Upper lobe of left lung (tissue), 4 donors: ENCODE results near the gene GAN.

Source experiments
- EP300 ChIP-seq, 4 donors: sonication (generic); formaldehyde crosslinking; IDR thresholded peaks; one replicate each; pipeline ENCODE4 v1.5.1; 2017; ENCODE audit warnings: antibody characterized with exemption in 4 of 4, control low read depth in 2 of 4
- POLR2A ChIP-seq, 4 donors: fragments of 450-650 bp; IDR thresholded peaks; one replicate each; pipeline ENCODE4 v1.5.1; 2016 to 2017; ENCODE audit warnings: antibody characterized with exemption in 4 of 4, mild to moderate bottlenecking in 2 of 4
- POLR2AphosphoS5 ChIP-seq, 2 donors: sonication (generic); formaldehyde crosslinking; IDR thresholded peaks; one replicate each; pipeline ENCODE4 v1.5.1; 2017; ENCODE audit warnings: antibody characterized with exemption in 2 of 2
- TF ChIP-seq, protein P1 (sequence below), 6 experiments: fragments of 450-650 bp in 4 of 6; fragments of 200-600 bp in 2 of 6; sonication (generic) in 2 of 6; IDR thresholded peaks; one replicate each; pipeline ENCODE4 v1.5.1; 2016 to 2019; ENCODE audit warnings: antibody characterized with exemption in 6 of 6

DNA sequence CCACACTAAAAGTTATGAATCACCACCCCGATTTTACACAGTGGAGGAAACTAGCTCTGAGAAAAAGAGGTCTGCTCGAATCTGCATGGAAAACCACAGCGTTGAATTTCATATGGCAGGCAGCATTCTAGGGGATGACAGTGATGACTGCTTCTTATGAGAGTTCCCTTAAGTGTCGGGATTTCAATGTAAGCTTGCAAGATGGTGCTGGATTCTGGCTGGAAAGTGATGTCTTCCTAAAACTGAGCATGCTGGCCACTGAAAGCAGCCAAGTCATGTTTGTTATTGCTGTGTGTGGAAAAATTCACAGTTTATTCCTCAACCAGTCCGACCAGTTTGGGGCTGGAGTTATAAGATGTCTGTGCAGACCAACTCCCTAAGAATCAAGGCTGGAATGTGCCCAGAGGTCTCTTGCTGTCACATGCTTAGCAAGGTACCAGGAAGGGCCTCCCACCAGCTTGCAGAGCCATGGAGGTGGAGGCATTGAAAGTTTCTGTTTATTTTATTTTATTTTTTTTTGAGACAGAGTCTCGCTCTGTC, 37.2 kb upstream of the GAN start:
- TF ChIP-seq, protein P1, sequence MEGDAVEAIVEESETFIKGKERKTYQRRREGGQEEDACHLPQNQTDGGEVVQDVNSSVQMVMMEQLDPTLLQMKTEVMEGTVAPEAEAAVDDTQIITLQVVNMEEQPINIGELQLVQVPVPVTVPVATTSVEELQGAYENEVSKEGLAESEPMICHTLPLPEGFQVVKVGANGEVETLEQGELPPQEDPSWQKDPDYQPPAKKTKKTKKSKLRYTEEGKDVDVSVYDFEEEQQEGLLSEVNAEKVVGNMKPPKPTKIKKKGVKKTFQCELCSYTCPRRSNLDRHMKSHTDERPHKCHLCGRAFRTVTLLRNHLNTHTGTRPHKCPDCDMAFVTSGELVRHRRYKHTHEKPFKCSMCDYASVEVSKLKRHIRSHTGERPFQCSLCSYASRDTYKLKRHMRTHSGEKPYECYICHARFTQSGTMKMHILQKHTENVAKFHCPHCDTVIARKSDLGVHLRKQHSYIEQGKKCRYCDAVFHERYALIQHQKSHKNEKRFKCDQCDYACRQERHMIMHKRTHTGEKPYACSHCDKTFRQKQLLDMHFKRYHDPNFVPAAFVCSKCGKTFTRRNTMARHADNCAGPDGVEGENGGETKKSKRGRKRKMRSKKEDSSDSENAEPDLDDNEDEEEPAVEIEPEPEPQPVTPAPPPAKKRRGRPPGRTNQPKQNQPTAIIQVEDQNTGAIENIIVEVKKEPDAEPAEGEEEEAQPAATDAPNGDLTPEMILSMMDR (IDR thresholded peaks at IDR 0.05): no peak
- TF ChIP-seq POLR2A (IDR thresholded peaks at IDR 0.05) (no peak), EP300 (IDR thresholded peaks at IDR 0.05) (no peak), POLR2AphosphoS5 (IDR thresholded peaks at IDR 0.05) (no peak)
